A549 (cell line): ENCODE results near the gene MACROD1.

Source experiments
- EP300 ChIP-seq, 2 experiments: fragments of >200 bp; sonication (Bioruptor Twin); formaldehyde crosslinking; IDR thresholded peaks; 2 replicates in 1 of 2; 3 replicates in 1 of 2; pipeline ENCODE4 v1.6.1; 2016 to 2017
- FOSL2 ChIP-seq, 2 experiments: fragments of 450-650 bp in 1 of 2; fragments of >200 bp in 1 of 2; sonication (Bioruptor Twin) in 1 of 2; formaldehyde crosslinking; IDR thresholded peaks; 2 replicates each; pipeline versions ENCODE4 v1.5.0 to v1.6.1; 2016 to 2020; ENCODE audit warnings: mild to moderate bottlenecking in 1 of 2, moderate library complexity in 1 of 2
- HOXA7 ChIP-seq: fragments of 250-450 bp; sonication (Bioruptor Pico); IDR thresholded peaks from 2 replicates; pipeline ENCODE4 v1.5.0; 2020; ENCODE audit warnings: mild to moderate bottlenecking, moderate library complexity
- JUNB ChIP-seq: fragments of >200 bp; sonication (Bioruptor Twin); formaldehyde crosslinking; IDR thresholded peaks from 2 replicates; pipeline ENCODE4 v1.6.1; 2016
- POLR2A ChIP-seq: IDR thresholded peaks from 2 replicates; pipeline ENCODE4 v1.6.1; 2012; ENCODE audit warnings: mild to moderate bottlenecking, low read length
- SMC3 ChIP-seq: fragments of >200 bp; sonication (Bioruptor Twin); formaldehyde crosslinking; IDR thresholded peaks from 3 replicates; pipeline ENCODE4 v1.6.1; 2018; ENCODE audit warnings: inconsistent platforms
- TF ChIP-seq, protein P1 (sequence below): fragments of >200 bp; sonication (Bioruptor Twin); formaldehyde crosslinking; IDR thresholded peaks from 3 replicates; pipeline ENCODE4 v1.5.1; 2016
- TF ChIP-seq, protein P2 (sequence below): fragments of 200-600 bp; sonication (generic); IDR thresholded peaks from 2 replicates; pipeline ENCODE4 v1.6.1; 2016; ENCODE audit warnings: antibody characterized with exemption, mild to moderate bottlenecking, moderate library complexity
- TF ChIP-seq, protein P3 (sequence below): IDR thresholded peaks from 2 replicates; pipeline ENCODE4 v1.6.1; 2012

DNA sequence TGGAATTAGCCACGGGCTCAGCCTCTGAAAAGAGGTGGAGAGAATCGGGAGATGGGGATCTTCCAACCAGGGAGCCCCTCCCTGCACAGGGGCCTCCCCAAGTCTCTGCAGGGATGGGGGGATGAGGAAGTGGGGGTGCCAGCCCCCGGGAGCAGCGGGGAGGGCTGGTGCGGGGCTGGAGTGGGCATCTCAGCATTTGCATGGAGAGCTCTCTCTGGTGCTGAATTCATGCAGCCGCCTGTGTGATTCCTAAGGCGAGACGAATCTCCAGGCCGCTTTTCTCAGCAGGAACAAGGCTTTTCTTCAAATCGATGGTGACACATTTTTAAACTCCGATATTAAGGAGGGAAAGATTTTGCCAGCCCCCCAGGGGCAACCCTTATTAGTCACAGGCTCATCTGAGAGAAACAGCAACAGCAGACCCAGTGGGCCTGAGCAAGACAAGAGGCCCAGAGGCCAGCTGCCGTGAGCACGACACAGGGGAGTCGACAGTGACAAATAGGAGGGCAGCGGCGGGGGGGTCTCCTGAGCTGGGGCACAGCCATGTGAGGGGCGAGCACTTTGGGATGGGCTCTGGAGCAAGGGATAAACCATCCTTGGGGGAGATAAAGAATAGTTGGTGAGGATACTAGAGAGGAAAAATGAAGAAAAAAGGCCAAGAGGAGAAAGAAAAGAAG lies 29.0 kb downstream of the MACROD1 start:
- TF ChIP-seq, protein P1, sequence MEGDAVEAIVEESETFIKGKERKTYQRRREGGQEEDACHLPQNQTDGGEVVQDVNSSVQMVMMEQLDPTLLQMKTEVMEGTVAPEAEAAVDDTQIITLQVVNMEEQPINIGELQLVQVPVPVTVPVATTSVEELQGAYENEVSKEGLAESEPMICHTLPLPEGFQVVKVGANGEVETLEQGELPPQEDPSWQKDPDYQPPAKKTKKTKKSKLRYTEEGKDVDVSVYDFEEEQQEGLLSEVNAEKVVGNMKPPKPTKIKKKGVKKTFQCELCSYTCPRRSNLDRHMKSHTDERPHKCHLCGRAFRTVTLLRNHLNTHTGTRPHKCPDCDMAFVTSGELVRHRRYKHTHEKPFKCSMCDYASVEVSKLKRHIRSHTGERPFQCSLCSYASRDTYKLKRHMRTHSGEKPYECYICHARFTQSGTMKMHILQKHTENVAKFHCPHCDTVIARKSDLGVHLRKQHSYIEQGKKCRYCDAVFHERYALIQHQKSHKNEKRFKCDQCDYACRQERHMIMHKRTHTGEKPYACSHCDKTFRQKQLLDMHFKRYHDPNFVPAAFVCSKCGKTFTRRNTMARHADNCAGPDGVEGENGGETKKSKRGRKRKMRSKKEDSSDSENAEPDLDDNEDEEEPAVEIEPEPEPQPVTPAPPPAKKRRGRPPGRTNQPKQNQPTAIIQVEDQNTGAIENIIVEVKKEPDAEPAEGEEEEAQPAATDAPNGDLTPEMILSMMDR, result no peak
- TF ChIP-seq, protein P2, sequence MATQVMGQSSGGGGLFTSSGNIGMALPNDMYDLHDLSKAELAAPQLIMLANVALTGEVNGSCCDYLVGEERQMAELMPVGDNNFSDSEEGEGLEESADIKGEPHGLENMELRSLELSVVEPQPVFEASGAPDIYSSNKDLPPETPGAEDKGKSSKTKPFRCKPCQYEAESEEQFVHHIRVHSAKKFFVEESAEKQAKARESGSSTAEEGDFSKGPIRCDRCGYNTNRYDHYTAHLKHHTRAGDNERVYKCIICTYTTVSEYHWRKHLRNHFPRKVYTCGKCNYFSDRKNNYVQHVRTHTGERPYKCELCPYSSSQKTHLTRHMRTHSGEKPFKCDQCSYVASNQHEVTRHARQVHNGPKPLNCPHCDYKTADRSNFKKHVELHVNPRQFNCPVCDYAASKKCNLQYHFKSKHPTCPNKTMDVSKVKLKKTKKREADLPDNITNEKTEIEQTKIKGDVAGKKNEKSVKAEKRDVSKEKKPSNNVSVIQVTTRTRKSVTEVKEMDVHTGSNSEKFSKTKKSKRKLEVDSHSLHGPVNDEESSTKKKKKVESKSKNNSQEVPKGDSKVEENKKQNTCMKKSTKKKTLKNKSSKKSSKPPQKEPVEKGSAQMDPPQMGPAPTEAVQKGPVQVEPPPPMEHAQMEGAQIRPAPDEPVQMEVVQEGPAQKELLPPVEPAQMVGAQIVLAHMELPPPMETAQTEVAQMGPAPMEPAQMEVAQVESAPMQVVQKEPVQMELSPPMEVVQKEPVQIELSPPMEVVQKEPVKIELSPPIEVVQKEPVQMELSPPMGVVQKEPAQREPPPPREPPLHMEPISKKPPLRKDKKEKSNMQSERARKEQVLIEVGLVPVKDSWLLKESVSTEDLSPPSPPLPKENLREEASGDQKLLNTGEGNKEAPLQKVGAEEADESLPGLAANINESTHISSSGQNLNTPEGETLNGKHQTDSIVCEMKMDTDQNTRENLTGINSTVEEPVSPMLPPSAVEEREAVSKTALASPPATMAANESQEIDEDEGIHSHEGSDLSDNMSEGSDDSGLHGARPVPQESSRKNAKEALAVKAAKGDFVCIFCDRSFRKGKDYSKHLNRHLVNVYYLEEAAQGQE, result no peak
- TF ChIP-seq JUNB (no peak), EP300 (IDR thresholded peaks at IDR 0.05) (no peak), SMC3 (no peak), POLR2A (no peak), HOXA7 (CRISPR knock-in tag) (no peak), FOSL2 (IDR thresholded peaks at IDR 0.05) (no peak), FOSL2 (CRISPR knock-in tag; IDR thresholded peaks at IDR 0.05) (no peak)
- TF ChIP-seq, protein P3, sequence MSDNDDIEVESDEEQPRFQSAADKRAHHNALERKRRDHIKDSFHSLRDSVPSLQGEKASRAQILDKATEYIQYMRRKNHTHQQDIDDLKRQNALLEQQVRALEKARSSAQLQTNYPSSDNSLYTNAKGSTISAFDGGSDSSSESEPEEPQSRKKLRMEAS, result no peak
